Fibroblast of the aortic adventitia (primary cell): ENCODE measurements around the gene PSTPIP1. TPM values are rescaled to one million over a fixed set of nuclear protein-coding genes. Genes with fewer than 3 reads are reported as not detected.

Experiments
- DNase-seq: peaks from one replicate; pipeline ENCODE4 v3.0.0-alpha.2; 2010; ENCODE audit warnings: low read depth
- H3K4me3 ChIP-seq: 2 replicates; pipeline ENCODE4 v1.5.1; 2011; ENCODE audit warnings: low read depth, mild to moderate bottlenecking, control low read depth, low read length, moderate library complexity
- total RNA-seq: library from RNA; depleted of rRNA; stranded (reverse); fragments of >200 nt; gene quantifications from 2 replicates; pipeline ENCODE4 v1.2.3, GENCODE V29; 2012; ENCODE audit warnings: low replicate concordance
- TF ChIP-seq, protein P1 (sequence below): IDR thresholded peaks from 2 replicates; pipeline ENCODE4 v1.5.1; 2011; ENCODE audit warnings: mild to moderate bottlenecking, low read length, control low read depth, inconsistent platforms; ENCODE audit not compliant: insufficient read depth

PSTPIP1 gene
- total RNA-seq, 1 donor: 0.18 TPM

DNA sequence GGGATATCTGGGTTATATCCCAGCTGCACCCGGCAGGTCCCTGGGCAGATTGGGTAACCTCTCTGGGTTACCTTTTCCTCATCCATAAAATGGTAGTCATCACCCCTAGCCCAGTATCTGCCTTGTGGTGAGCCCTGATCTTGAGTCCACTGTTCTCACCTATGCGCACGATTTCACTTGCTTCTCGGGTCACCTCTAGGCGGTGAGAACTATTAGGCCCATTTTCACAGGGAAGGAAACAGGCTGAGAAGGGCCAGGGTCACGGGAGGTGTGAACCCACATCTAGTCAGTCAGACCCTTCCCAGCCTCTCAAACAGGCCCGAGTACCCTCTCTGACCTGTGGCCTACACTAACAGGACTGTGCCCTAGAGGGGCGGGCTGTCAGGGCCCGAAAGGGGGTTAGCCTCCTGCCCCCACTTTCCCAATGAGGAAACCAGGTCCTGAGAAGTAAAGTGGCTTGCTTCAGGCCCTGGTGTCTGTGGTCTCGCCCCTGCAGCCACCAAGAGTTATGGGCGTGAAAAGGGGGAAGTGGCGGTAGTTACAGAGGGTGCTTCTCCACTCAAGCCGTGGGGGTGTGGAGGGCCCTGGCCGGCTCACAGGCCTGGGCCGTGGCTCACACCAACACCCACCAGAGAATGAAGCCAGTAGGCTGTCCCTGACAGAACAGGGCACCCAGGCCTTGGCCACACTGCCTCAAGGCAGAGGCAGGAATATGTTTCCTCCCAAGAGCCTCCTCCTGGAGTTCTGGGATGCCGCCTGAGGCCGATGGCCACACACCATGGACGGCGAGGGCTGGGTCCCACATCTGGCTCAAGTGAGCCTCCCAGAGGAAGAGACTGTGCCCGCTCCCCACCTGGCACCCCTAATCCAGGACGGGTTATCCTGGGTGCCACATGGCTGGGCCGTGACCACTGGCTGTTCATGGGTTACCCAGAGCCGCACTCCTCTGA, 19.5 kb downstream of the PSTPIP1 start:
- DNase-seq: no peak
- no peak overlapping the region for H3K4me3 ChIP-seq
- TF ChIP-seq, protein P1, sequence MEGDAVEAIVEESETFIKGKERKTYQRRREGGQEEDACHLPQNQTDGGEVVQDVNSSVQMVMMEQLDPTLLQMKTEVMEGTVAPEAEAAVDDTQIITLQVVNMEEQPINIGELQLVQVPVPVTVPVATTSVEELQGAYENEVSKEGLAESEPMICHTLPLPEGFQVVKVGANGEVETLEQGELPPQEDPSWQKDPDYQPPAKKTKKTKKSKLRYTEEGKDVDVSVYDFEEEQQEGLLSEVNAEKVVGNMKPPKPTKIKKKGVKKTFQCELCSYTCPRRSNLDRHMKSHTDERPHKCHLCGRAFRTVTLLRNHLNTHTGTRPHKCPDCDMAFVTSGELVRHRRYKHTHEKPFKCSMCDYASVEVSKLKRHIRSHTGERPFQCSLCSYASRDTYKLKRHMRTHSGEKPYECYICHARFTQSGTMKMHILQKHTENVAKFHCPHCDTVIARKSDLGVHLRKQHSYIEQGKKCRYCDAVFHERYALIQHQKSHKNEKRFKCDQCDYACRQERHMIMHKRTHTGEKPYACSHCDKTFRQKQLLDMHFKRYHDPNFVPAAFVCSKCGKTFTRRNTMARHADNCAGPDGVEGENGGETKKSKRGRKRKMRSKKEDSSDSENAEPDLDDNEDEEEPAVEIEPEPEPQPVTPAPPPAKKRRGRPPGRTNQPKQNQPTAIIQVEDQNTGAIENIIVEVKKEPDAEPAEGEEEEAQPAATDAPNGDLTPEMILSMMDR: no peak

DNA sequence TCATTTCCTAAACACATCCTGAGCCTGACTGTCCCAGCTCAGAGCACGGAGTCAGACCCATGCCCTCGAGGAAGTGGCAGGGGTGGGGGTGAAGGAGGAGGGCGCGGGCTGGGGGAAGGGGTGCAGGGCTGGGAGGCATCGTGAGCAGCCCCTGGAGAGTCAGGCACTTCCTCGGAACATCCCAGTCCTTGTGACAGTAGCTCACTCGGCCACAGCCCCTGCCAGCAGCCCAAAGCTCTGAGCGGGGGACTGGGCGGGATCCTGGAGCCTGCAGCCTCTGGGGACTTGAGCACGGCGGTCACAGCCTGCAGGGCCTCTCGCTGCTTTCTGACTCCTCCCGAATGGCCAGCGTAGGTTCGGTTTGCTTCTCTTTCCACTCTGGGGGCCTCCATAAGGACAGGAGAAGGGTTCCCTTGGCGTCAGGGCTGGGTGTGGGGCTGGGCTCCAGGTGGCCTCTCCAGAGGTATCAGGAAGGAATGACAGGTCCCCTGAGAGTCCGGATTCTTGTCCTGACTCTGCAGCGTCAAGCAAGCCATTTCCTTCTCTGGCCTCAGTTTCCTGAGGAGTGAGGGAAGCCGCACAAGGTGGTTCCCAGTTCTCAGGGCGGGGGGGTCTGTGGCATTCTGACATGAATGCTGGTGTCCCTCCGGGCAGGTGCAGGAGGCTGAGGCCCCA, 20.9 kb downstream of the PSTPIP1 start:
- DNase-seq: no peak
- TF ChIP-seq, protein P1: no peak

DNA sequence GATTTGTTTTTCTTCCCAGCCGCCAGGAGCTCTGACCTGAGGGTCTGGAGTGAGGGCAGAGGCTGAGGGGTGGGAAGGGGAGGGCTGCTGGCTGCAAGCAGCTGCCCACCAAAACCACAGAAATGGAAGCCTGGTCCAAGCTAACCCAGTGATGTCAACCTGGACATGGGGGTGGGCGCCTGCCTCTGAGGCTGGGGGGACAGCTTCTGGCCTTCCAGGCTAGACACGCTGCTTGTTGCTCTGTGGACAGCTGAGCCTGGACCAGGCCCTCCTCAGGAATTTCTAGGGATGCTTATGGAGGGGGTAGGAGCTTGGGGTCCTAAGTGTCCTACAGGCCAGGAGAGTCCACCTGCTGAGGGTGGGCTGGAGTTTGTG, 21.4 kb downstream of the PSTPIP1 start:
- TF ChIP-seq, protein P1: no peak
- H3K4me3 ChIP-seq: no peak overlapping the region
- no peak for DNase-seq

More for the DNA sequence above, 20.9 kb downstream of the PSTPIP1 start:
- no peak overlapping the region for H3K4me3 ChIP-seq

DNA sequence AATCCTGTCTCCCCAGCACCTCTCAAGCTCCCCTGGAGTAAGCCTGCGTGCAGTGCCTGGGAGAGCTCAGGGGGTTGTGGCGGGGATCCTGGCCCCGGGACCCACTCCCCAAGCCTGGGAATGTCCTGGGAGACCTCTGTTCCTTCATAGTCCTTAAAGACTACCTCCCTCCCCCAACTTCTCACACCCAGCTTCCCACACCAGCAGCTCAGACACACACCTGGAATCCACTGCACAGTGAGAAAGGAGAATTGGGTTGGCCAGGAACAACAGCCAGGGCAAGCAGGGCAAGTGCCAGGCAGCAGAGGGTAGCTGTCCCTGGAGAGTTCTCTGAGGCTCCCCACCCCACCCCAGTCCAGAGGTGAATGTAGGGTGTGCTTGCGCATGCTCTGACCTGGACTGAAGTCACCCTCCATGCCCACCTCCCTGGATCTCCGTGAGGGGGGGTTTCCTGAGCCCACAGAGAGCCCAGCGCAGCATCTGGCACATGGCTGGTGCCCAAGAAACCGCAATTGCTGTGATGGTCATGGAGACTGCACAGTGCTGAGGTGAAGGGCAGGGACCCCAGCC, 22.2 kb downstream of the PSTPIP1 start:
- no peak for DNase-seq
- TF ChIP-seq, protein P1: no peak
- no peak overlapping the region for H3K4me3 ChIP-seq

DNA sequence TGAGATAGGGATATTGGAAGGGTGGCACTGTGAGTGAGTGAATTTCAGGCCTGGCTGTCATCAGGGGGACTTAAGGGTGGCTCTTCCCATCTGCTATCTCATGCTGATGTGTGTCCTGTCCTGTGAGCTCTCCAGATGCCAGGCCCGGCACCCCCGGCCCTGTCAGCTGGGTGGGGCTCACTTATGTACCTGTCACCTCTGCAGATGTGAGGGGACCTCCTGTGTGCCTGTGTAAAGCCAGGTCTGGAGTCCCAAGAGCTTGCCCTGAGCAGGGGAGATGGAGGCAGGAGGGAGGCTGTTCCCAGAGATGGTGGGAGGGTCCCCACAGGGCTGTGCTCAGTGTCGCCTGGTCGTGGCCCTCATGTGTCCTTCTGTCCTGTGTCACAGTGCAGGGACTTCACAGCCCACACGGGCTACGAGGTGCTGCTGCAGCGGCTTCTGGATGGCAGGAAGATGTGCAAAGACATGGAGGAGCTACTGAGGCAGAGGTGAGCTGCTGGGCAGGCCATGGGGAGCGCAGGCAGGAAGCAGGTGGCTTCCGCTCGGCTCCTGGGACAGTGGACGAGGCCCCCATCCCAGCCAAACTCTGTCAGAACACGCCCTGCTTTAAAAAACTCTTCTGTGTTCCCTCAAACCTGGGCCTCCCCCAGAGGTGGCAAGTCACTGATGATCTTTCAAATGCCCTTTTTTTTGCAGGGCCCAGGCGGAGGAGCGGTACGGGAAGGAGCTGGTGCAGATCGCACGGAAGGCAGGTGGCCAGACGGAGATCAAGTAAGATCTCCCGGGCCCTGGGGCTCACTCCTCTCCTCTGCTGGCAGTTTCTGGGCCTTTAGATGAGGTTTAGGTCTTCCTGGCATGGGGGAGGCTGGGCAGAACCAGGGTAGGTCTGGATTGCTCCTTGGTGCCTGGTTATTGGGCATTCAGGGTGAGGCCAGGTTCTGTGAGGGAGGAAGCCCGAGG, 23.1 kb downstream of the PSTPIP1 start:
- TF ChIP-seq, protein P1: no peak
- no peak overlapping the region for H3K4me3 ChIP-seq
- no peak for DNase-seq
